HG03280 (cell line): ENCODE results near the gene SESN1.

Experiments used
- ATAC-seq: cut with Tn5 transposase; IDR thresholded peaks from one replicate; pipeline ENCODE4 v1.9.1; 2021; ENCODE audit warnings: mild to moderate bottlenecking, moderate library complexity; ENCODE audit not compliant: unreplicated experiment

SESN1 gene

DNA sequence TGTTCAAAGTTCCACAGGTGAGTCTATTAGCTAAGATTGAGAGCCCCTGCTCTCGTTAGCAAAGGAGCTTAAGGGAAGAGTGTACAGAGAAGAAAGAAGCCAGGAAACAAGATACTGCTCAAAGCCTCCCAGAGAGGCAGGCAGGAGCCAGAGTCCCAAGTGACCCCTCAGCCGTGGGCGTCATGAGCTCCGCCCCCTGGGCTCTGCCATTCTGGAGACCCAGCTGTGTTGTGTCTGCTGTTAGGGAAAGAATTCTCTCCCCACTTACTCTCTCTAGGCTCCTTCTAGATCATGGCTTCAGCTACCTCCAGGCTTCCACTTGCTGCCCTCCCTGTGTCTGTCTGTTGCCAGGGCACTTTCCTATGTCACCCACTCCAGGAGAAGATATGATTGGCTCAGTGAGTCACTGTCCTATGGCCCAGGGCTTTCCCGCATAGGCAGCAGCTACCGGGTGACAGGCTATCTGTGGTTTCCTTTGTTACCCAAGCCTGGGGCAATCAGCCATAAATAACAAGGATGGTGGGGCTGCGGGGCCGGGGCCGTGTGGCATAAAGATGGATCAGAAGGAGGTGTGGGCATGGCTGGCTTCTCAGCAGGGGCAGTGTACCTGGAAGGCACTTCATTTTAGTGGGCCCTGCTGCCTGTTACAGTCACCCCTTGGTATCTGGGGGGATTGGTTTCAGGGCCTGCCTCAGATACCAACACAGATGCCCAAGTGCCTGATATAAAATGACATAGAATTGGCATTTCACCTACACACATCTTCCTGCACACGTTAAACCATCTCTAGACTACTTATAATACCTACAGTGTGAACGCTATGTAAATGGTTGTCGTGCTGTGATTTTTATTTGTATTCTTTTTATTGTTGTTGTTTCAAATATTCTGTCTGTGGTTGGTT lies 127.5 kb downstream of the SESN1 start:
- no peak for ATAC-seq

DNA sequence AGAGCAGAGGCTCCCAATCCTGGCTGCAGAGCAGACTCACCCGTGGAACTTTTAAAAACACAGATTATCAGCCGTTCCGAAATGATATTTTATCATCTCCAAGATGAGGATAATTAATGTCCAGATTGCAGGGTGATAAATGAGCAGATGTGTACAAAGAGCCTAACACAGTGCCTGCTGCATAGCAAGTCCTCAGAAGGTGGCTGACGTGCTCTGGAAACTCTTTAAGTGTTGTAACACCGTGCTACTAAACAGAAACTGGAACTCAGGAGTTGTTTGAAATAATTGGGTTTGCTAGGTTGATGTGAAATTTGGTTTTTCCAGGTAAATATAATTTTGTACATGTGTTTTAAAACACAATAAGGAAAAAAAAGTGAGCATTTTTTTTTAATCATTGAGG lies 128.4 kb downstream of the SESN1 start:
- ATAC-seq, result no peak

DNA sequence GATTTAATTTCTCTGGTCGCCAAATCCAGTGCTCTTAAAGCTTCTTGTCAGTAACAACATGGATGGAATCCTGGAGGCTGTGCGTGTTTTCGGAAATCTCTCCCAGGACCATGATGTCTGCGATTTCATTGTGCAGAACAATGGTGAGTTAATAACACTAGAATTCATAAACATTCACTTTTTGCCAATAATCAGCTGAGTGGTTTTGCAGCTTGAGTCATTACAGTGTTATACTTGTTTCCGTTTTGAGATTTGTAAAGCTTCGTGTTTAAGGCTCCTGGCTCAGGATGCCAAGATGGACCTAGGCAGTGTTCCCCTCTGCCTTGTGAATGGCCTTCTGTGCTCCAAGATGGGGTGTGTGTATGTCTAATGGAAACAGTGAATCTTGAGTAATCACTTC lies 132.7 kb downstream of the SESN1 start:
- ATAC-seq, result no peak

DNA sequence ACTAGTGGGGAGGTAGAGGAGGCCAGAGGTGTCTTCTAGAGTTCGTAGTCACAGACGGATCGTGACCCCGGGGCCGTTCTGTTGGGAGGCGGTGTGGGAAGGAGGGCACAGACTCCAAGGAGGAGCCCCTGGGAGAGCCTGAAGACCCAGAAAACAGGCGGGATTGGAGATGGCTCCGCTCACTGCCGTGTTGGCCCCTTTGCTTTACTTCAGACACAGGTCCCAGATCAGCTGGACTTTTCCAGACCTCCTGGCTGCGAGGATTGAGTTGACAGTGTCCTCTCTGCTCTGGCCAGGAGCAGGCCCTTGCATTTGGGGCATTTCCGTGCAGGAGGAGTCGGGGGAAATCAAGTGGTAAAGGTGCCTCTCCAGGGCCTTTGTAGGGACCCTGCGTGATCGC lies 133.6 kb downstream of the SESN1 start:
- ATAC-seq, result no peak

DNA sequence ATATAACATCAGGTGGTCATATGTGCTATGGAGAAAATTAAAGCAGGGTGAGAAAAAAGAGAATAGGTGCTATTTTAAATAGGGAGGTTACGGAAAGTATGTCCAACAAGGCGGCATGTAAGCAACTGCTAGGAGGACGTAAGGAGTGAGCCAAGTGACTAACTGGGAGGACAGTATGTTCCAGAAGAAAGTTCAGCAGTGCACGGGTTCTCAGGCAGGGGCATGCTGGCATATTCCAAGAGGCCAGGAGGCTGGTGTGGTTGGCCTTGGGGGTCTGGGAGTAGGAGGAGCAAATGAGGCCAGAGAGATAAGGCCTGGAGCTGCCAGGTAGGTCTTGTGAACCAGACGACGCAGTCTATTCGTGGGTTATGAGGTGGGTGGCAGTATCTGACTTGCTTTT lies 134.0 kb downstream of the SESN1 start:
- ATAC-seq, result no peak

DNA sequence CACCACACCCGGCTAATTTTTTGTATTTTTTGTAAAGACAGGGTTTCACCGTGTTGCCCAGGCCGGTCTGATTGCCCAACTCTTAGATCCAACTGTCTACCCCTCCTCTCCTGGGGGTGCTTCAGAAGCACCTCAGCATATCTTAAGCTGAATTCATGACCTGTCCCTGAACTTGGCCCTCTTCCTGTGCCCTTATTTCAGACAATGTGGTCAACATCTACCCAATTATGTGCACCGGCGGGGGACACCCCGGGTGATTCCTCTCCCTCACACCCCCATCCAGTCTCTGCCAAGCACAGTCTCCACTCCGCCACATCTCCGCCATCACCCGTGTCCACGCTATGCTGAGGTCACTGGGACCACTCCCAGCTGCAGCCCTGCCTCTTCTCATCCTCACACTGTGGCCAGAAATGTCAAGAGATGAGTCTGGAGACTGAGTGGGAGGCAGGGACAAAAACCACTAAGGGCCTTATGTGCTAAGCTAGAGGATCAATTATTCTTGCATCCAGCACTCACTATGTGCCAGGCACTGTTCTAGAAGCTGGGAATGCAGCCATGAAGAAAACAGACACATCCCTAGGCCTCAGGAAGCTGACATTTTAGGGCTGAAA lies 134.6 kb downstream of the SESN1 start:
- ATAC-seq, result no peak

DNA sequence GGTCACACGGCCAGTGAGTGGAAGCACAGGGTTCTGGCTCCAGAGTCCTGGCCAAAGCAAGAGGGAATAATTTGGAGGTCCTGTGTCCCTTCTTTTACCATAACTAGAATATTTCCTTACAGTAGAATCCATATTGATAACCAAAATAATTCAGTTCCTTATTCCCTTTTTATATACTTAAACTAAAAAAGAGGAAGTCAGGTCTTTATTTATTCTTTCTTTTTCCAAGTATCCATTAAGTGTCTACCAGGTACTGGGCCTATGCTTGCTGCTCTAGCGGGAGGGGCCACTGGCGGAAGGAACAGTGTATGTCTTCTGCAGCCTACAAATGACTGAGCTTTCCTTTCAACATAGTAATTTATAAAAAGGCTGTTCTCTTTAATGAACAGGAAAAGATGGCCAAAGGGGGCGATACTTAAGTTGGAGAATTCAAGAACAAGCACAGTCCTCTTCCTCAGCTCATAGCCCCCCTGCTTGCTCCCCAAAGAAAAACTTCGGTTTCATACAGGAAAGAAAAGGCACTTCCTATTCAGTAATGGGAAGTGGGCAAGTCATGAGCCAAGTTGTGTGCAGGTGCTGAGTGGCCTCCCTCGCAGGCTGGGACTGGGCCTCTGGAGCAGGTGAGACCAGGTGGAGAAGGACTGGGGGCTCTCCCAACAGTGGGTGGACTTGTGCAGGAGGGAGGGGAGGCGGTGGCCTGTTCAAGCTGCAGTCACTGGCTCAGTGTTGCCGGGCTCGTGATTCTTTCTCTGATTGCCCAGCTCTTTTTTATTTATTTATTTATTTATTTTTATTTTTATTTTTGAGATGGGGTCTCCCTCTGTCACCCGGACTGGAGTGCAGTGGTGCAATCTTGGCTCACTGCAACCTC lies 135.5 kb downstream of the SESN1 start:
- no peak for ATAC-seq

DNA sequence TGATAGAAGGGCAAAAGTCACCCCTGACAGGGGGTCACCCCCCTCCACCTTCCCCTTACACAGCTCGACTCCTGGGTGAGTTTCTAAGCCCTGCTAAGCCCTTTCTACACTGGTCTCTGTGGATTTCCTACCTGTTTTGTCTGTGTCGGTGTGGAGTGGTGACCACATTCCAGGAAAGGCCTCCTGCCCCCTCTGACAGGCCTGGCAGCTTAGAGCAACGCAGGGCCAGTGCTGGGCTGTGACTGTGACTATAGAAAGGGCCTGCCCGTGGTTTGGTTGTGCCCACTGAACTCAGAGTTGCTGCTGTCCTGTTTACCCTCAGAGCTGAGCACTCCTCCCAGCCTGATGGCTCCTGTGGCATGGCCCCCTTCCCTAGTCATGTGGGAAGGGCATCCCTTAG lies 137.4 kb downstream of the SESN1 start:
- ATAC-seq, result no peak

DNA sequence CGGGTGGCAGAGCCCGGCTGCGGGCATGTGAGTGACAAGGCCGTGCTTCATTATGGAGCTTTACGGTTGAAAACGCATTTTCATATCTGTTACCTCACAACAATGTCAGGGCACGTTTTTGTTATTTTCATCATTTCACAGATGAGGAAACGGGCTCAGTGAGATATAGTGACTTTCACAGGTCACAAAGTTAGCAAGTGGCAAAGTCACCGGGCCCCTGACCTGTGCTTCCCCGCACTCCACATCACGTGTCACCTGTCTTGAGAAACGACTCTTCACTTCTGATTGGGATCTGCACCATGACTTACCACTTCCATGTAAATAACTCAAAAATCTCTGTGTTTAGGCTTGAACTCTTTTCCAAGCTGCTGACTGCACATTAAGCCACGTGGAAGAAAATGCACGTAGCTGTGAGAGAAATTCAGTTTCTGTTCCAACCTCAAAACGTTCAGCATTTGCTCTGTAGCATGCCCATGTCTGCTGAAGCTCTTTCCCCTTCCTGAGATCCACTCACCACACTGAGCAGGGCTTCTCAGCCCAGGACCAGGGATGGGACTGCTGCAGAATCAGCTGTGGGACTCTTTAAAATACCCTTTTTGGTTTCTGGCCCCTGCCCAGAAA lies 139.2 kb downstream of the SESN1 start:
- ATAC-seq, result no peak

DNA sequence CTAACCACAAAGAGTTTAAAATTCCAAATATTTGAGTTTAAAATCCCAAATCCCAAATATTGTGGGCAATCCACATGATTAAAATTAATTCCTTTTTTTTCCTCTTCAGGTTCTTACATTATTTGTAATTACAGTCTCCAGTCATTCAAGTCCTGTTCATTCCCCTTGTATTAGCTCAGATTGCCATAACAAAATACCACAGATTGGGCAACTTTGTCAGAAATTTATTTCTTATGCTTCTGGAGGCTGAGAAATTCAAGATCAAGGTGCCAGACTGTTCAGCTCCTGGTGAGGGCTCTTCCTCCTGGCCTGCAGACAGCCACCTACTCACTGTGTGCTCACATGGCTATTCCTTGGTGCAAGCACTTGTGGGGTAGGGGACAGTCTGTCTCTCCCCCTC lies 141.0 kb downstream of the SESN1 start:
- ATAC-seq, result no peak

DNA sequence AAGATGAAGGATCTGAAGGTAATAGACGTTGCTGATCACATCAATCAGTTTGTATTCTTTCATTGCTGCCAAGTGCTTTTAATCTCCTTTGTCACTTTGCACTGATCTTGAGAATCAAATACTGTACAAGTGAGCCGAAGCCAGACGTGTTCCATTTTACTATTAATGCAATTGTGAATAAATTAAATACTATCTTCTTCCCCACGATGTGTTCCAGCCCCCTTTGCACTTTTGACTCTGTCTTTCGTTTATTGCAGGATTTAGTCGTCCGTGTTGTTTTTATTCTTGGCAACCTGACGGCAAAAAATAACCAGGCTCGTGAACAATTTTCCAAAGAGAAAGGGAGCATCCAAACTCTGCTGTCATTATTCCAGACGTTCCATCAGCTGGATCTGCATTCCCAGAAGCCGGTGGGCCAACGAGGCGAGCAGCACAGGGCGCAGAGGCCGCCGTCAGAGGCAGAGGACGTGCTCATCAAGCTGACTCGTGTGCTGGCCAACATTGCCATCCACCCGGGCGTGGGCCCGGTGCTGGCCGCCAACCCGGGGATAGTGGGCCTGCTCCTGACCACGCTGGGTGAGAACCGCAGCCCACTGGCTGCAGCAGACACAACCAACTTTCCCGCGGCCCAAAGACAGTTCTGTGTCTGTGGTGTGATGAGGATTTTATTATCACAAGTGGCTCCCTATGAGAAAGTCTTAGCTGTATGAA lies 141.7 kb downstream of the SESN1 start:
- no peak for ATAC-seq

DNA sequence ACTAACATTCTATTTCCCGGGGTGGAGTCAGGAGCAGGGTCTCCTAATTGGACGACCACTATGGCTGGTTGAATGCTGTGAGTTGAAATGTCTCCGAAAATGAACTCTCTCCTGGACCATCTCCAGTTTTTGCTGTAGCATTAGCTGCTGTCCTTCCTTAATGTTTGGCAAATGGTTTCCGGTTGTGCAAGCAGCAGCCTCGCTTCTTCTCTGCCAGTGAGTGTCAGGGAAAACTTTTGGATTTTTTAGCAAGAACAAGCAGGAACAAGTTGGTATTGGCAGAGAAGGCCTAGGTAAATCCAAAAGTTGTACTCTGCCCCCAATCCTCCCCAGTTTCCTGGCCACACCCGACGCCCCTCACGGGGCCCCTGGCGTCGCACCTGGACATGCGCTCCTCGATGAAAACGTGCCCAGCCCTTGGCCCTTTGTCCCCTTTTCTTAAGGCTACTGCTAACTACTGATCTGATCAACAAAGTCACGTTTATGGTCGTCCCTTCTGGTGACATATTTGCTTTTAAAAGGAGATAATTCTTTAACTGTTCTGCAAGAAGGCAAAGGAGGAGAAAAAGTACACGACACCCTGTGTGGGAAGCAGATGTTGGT lies 143.2 kb downstream of the SESN1 start:
- ATAC-seq, result no peak

DNA sequence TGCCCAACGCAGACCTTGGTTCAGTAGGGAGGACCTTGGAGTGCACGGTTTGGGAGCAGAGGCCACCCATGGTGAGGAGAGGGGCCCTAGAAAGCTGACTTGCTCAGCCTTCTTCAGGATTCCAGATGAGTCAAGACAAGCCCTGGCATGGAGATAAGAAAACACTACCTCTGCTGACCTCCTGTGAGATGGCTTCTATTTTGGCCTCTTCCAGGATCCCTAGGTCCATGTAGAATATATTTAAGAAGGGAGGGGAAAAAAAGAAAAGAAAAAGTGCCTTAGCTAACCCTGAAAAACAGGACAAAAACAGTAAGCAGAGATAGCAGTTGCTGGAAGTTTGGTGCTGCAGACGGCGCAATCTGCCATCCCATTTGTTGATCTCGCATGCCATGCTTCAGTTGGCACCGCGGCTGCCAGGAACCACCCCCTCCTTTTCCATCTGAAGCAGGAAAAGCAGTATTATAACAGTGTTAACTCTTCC lies 146.4 kb downstream of the SESN1 start:
- no peak for ATAC-seq

DNA sequence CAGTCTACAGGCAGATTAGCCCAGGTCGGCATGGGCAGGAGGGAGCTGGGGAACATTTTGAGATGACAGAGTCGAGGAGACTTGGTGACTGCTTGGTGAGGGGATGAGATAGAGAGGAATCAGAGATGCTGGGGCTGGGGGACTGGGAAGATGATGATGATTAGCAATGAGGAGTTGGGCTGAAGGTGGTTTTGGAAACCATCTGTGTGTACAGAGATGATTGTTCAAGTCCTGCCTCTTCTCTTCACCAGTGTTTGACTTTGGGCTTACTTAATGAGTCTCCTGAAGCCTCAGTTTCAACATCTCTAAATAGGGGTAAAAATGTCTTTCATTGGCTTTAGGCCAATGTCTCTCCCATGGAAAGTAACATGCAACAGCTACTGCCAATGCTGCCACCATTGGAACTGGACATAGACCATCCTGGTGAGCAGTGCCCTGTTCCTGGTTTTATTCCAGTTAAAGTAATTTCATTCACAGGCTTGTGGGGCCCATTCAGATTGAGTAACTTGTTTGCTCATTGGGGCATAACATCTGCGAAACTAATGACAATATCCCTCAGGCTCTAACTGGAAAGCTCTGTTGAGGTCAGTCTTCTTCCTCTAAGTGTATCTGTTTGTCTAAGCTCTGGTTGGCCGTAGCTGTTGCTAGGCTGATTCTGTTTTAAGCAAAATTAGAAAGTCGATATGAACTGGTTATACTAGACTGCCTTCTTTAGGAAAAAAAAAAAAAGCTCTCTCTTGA lies 147.4 kb downstream of the SESN1 start:
- no peak for ATAC-seq

DNA sequence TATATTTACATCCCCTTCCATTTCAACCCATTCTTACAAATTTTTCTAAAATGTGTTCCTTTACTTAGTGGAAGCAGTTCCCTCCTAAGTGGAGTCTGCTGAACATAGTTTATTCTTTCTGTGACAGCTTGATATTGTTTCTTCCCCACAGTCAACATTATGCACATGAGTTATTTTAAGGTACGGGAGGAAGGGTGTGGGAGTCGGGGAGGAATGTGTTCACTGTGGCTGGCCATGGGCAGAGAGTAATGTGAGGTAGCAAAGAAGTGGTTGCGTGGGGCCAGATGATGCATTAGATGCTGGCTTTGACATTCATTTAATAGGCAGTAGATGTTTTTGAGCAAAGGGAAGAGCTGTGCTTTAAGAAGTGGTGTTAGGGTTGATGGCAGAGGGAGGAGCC lies 148.0 kb downstream of the SESN1 start:
- ATAC-seq, result no peak

DNA sequence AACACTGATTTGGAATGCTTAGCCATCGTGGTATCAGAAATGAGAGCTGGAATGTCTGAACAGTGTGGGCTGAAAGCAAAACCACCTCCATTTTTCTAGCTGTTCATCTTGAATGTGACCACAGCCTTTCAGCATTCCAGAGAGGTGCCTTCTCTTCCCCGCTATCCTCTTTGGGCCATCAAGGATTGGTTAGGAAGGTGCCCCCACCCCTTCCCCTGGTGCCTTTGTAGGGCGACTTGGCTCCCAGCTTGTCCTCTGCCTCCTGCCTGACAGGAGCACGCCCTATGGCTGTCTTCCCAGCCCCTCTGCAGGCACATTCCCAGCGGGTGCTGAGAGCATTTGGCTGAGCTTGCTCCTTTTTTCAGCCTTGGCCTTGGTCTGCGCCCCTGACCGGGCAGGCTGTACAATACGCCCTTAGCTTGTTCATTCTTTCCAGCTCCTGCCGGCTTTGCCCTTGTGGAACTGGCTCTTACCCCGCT lies 148.9 kb downstream of the SESN1 start:
- no peak for ATAC-seq

DNA sequence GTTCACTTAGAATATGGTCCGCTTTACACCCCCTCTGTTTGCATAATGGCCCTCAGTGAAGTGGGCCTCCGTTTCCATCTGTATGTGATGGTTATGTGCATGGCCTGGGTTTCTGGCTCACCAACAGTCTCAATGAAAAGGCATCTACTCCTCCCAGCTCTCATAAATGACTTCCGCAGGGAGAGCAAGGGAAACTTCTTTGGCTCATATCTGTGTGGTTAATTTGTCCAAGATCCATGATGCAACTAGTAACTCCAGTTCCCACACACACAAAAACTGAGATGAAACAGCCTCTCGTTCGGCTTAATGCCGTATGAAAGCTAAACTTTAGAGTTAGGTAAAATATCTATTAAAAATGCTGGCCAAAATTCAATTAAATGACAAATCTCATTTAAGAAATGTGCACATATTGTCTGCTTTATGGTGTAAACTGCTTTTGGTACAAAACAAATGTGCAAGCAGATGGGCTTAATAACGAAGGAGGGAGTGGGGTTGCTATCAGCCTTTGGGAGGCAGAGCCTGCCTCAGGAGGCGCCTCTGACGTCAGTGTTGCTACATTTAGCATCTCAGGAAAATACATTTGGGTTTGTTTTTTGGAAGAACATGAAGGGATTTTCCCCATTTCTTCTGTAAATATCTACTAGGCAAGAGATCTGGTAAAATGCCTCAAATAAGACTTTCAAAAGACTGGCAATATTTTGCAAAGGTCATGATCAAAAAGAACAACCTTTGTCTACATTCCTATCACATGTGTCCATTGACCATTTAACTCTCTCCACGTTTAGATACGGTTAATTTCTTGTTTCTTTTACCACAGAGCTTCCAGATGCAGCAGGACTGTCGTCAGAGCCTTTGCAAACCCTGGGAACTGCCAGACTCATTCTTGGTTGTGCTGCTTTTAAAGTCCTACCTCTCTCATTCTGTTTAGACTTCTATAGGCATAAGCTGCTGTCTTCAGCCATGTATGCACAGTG lies 149.7 kb downstream of the SESN1 start:
- ATAC-seq, result no peak

DNA sequence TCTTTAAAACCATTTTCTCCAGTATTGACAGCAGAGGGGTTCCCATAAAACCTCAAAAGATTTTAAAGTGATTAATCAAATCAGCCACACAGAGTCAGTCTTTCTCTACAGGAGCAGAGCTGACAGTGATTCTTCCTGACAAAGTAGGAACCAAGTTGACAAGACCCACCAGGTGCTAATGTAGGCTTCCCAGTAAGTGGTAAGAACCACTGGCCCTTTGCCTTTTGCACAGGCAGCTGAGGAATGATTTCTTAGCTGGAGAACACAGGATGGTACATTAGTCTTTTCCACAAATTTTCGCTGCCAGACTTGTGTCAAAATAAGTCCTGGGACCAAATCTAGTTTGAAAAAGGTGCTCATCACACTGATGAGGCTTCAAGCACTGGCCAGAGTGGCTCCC lies 150.6 kb downstream of the SESN1 start:
- ATAC-seq, result no peak
